ELR (cell line): Measurements from ENCODE around the gene EIF4G3.
"Not testable (repeated sequence)": the region's sequence is repeated elsewhere in the genome, so short reads cannot be mapped to it uniquely, and the experiment has no call there.

ENCODE experiments used
- DNase-seq: peaks from one replicate; pipeline ENCODE4 v3.0.0-alpha.2; 2015; ENCODE audit warnings: low read depth

The EIF4G3 gene

GRCh38 chr1:20823845-20824244 is 352.9 kb downstream of the EIF4G3 start:
- no peak for DNase-seq

- no peak for DNase-seq
Measured at GRCh38 chr1:20821466-20821865, 355.2 kb downstream of the EIF4G3 start.

GRCh38 chr1:20819818-20820217 is 356.9 kb downstream of the EIF4G3 start:
- no peak for DNase-seq

- DNase-seq, result no peak
Measured at GRCh38 chr1:20814534-20814871, 362.2 kb downstream of the EIF4G3 start.

- DNase-seq, result no peak
Measured at GRCh38 chr1:20811916-20812315, 364.8 kb downstream of the EIF4G3 start.

- no peak for DNase-seq
Measured at GRCh38 chr1:20793236-20793635, 383.5 kb downstream of the EIF4G3 start.

- peak; percentile 7 for DNase-seq
Measured at GRCh38 chr1:20792196-20792595, 384.5 kb downstream of the EIF4G3 start.

- DNase-seq, result no peak
Measured at GRCh38 chr1:20790785-20791184, 385.9 kb downstream of the EIF4G3 start.

GRCh38 chr1:20789598-20789997 is 387.1 kb downstream of the EIF4G3 start:
- not testable (repeated sequence) for DNase-seq

- peak; percentile 65 for DNase-seq
Measured at GRCh38 chr1:20787840-20788795, 388.6 kb downstream of the EIF4G3 start.

- peak; percentile 74 for DNase-seq
Measured at GRCh38 chr1:20787029-20787839, 389.5 kb downstream of the EIF4G3 start, which contains the start of gene HP1BP3. HP1BP3 (minus strand) TSS chr1:20787307; CDS start chr1:20780440, 6,867 bp downstream.

GRCh38 chr1:20786253-20787028 is 390.3 kb downstream of the EIF4G3 start:
- DNase-seq, result peak; percentile 92

GRCh38 chr1:20785907-20786252 is 390.8 kb downstream of the EIF4G3 start:
- peak; percentile 31 for DNase-seq

- no peak for DNase-seq
Measured at GRCh38 chr1:20775700-20776099, 401.0 kb downstream of the EIF4G3 start.

- no peak for DNase-seq
Measured at GRCh38 chr1:20771780-20772179, 404.9 kb downstream of the EIF4G3 start.

- DNase-seq, result no peak
Measured at GRCh38 chr1:20770314-20771087, 406.2 kb downstream of the EIF4G3 start.

- no peak for DNase-seq
Measured at GRCh38 chr1:20767271-20767670, 409.4 kb downstream of the EIF4G3 start.

- no peak for DNase-seq
Measured at GRCh38 chr1:20763417-20763816, 413.3 kb downstream of the EIF4G3 start.

- DNase-seq, result no peak
Measured at GRCh38 chr1:20760322-20760721, 416.4 kb downstream of the EIF4G3 start.
